KMS-11 (cell line): Measurements from ENCODE around the gene PDE4D.

Source experiments
- H2AFZ ChIP-seq: fragments of 200-600 bp; sonication (generic); 2 replicates; pipeline ENCODE4 v1.6.1; 2016; ENCODE audit warnings: antibody characterized with exemption, mixed run types, low read depth
- H3K27ac ChIP-seq: fragments of 200-600 bp; sonication (generic); 2 replicates; pipeline ENCODE4 v1.6.1; 2016; ENCODE audit warnings: mild to moderate bottlenecking, mixed run types
- H3K27me3 ChIP-seq: fragments of 200-600 bp; sonication (generic); 2 replicates; pipeline ENCODE4 v1.6.1; 2017; ENCODE audit warnings: mild to moderate bottlenecking, low read depth, mixed run types, moderate library complexity; ENCODE audit not compliant: insufficient read depth
- H3K36me3 ChIP-seq: fragments of 200-600 bp; sonication (generic); 2 replicates; pipeline ENCODE4 v1.6.1; 2017; ENCODE audit warnings: mild to moderate bottlenecking, mixed run types; ENCODE audit not compliant: insufficient read depth
- H3K4me1 ChIP-seq: fragments of 200-600 bp; sonication (generic); 2 replicates; pipeline ENCODE4 v1.6.1; 2016; ENCODE audit warnings: mild to moderate bottlenecking, low read depth, mixed run types; ENCODE audit not compliant: poor library complexity, severe bottlenecking
- H3K4me2 ChIP-seq: fragments of 200-600 bp; sonication (generic); 2 replicates; pipeline ENCODE4 v1.7.0; 2016; ENCODE audit warnings: mild to moderate bottlenecking, mixed run types
- H3K4me3 ChIP-seq: fragments of 200-600 bp; sonication (generic); IDR thresholded peaks from 2 replicates; pipeline ENCODE4 v1.6.1; 2017; ENCODE audit warnings: low read depth, low read length, mixed read lengths; ENCODE audit not compliant: insufficient read depth
- H3K79me2 ChIP-seq: fragments of 200-600 bp; sonication (generic); 2 replicates; pipeline ENCODE4 v1.6.1; 2016; ENCODE audit warnings: low read depth, mixed run types; ENCODE audit not compliant: insufficient read depth
- H3K9ac ChIP-seq: fragments of 200-600 bp; sonication (generic); 2 replicates; pipeline ENCODE4 v1.6.1; 2016; ENCODE audit warnings: mild to moderate bottlenecking, mixed run types
- H4K20me1 ChIP-seq: fragments of 200-600 bp; sonication (generic); 2 replicates; pipeline ENCODE4 v1.6.1; 2016; ENCODE audit warnings: mild to moderate bottlenecking, mixed run types; ENCODE audit not compliant: insufficient read depth
- CTCF ChIP-seq: fragments of 200-600 bp; sonication (generic); conservative IDR thresholded peaks from 2 replicates; pipeline ENCODE4 v1.6.1; 2017; ENCODE audit warnings: low read depth, mild to moderate bottlenecking, antibody characterized with exemption, low read length, moderate library complexity, mixed read lengths

The PDE4D gene

GRCh38 chr5:59238126-59238902 lies 655.2 kb downstream of the PDE4D start:
- Histone ChIP-seq H3K36me3 (no peaks in the 10 kb centered on the region), H3K4me1 (no peaks in the 10 kb centered on the region), H3K79me2 (no peaks in the 10 kb centered on the region), H2AFZ (no peak overlapping the region), H3K4me2 (no peak overlapping the region), H4K20me1 (no peaks in the 10 kb centered on the region), H3K27ac (no peak overlapping the region), H3K27me3 (no peaks in the 10 kb centered on the region), H3K9ac (no peak overlapping the region), H3K4me3 (no peak overlapping the region)
- no peak for TF ChIP-seq CTCF

GRCh38 chr5:59236986-59237385 lies 656.5 kb downstream of the PDE4D start:
- no peak for TF ChIP-seq CTCF
- Histone ChIP-seq H3K4me1 (no peaks in the 10 kb centered on the region), H3K27me3 (no peaks in the 10 kb centered on the region), H3K4me2 (no peak overlapping the region), H3K4me3 (no peak overlapping the region), H2AFZ (no peak overlapping the region), H4K20me1 (no peaks in the 10 kb centered on the region), H3K36me3 (no peaks in the 10 kb centered on the region), H3K9ac (no peak overlapping the region), H3K79me2 (no peaks in the 10 kb centered on the region), H3K27ac (no peak overlapping the region)

GRCh38 chr5:59236448-59236847 lies 657.1 kb downstream of the PDE4D start:
- no peaks in the 10 kb centered on the region for H3K27me3 ChIP-seq
- no peaks in the 10 kb centered on the region for H3K4me1 ChIP-seq
- no peak for TF ChIP-seq CTCF

GRCh38 chr5:59234236-59234635 lies 659.3 kb downstream of the PDE4D start:
- no peaks in the 10 kb centered on the region for H3K4me1 ChIP-seq
- no peaks in the 10 kb centered on the region for H3K27me3 ChIP-seq
- H3K4me3 ChIP-seq = no peak overlapping the region
- H3K9ac ChIP-seq = no peak overlapping the region
- TF ChIP-seq CTCF = no peak
- H3K4me2 ChIP-seq = no peak overlapping the region
- H3K27ac ChIP-seq = no peak overlapping the region
- no peaks in the 10 kb centered on the region for H3K36me3 ChIP-seq
- no peaks in the 10 kb centered on the region for H4K20me1 ChIP-seq
- no peaks in the 10 kb centered on the region for H3K79me2 ChIP-seq
- H2AFZ ChIP-seq = no peak overlapping the region

More at GRCh38 chr5:59236448-59236847, 657.1 kb downstream of the PDE4D start:
- no peak overlapping the region for H3K4me2 ChIP-seq
- no peak overlapping the region for H2AFZ ChIP-seq
- no peak overlapping the region for H3K27ac ChIP-seq
- no peak overlapping the region for H3K9ac ChIP-seq
- H3K36me3 ChIP-seq = no peaks in the 10 kb centered on the region
- no peak overlapping the region for H3K4me3 ChIP-seq
- H4K20me1 ChIP-seq = no peaks in the 10 kb centered on the region
- H3K79me2 ChIP-seq = no peaks in the 10 kb centered on the region
